IPS DF 6.9 (cell line): ENCODE results near the gene FBXO47.

ENCODE experiments used
- DNase-seq: peaks from one replicate; pipeline ENCODE4 v3.0.0-alpha.2; 2013; ENCODE audit warnings: low read depth, low spot score
- H3K27ac ChIP-seq: one replicate; pipeline ENCODE4 v1.5.1; 2013; ENCODE audit warnings: low read length, control low read depth
- H3K27me3 ChIP-seq: 2 replicates; pipeline ENCODE4 v1.6.1; 2013; ENCODE audit warnings: mild to moderate bottlenecking, low read length; ENCODE audit not compliant: control insufficient read depth, insufficient read depth
- H3K36me3 ChIP-seq: 2 replicates; pipeline ENCODE4 v1.6.1; 2013; ENCODE audit warnings: low read length; ENCODE audit not compliant: control insufficient read depth, insufficient read depth
- H3K4me1 ChIP-seq: 2 replicates; pipeline ENCODE4 v1.6.1; 2013; ENCODE audit warnings: low read length; ENCODE audit not compliant: control insufficient read depth, insufficient read depth
- H3K4me3 ChIP-seq: 2 replicates; pipeline ENCODE4 v1.5.1; 2013; ENCODE audit warnings: mild to moderate bottlenecking, low read length
- H3K9me3 ChIP-seq: 2 replicates; pipeline ENCODE4 v1.6.1; 2013; ENCODE audit warnings: low read length, inconsistent platforms; ENCODE audit not compliant: control insufficient read depth, insufficient read depth
- WGBS: extraction: QIAGEN DNeasy Blood & Tissue Kit; methylation state at CpG from one replicate; pipeline ENCODE4 v1.1.7; 2013; ENCODE audit warnings: mixed read lengths, missing lambda C conversion rate; ENCODE audit not compliant: insufficient read length, insufficient coverage; 5-methylcytosine and 5-hydroxymethylcytosine counted together

Gene FBXO47

DNA sequence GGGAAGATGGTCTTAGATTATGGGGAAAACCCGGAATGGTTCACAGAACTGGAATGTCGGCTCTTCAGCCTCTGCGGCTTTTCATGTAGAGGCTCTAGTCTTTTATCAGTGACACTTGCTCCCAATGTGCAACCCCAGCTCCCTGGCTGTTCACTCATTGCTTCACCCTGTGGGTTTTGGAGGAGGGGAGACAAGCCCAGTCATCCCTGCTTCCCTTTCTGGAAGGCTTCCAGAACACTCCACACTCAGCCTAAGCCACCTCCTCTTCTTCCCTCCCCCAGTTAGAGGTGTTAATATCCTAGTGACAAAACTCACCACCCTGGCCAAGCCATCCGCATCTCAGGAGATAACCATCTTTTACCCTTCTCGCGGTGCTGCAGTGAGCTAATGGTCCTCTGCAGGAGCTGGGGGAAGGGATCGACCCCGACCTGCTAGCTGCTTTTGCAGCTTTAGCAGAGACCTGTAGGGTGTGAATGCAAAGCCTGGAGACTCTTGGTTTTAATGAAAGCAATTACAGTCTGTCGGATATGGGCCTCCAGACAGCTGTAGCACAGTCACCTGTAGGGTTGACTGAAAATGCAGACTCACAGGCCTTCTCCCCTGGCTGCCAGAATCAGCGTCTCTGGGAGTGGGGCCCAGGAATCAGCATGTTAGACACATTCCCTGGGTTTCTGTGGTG lies 66.1 kb downstream of the FBXO47 start:
- Histone ChIP-seq H3K27me3 (no peaks in the 10 kb centered on the region), H3K36me3 (peaks cover 10% of the 10 kb centered on the region), H3K4me1 (0 out of 2 replicates have a peak, but pooled peaks cover 2% of the 10 kb centered on the region), H3K9me3 (no peaks in the 10 kb centered on the region), H3K4me3 (no peak overlapping the region), H3K27ac (no peak overlapping the region)
- DNase-seq, result no peak
- WGBS, result no CpG with 5 or more reads among the region's 10 CpGs

DNA sequence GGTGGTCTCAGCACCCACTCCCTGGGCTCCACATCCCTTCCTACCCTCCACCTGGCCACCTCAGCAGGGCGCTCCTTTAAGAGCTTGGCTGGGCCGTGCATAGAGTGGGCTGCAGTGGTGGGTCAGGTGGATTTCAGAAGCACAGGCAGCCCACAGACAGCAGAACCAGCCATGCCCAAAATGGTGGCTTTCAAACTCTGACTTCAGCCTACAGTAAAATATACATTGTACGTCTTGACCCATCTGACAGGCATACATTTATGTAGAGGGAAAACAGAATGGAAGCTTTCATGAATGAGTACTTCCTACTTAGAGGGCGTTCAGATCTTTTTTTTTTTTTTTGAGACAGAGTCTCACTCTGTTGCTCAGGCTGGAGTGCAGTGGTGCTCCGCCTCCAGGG lies 67.8 kb downstream of the FBXO47 start:
- Histone ChIP-seq H3K36me3 (peaks cover 10% of the 10 kb centered on the region), H3K9me3 (no peaks in the 10 kb centered on the region), H3K27me3 (no peaks in the 10 kb centered on the region), H3K4me3 (no peak overlapping the region), H3K27ac (no peak overlapping the region), H3K4me1 (0 out of 2 replicates have a peak, but pooled peaks cover 2% of the 10 kb centered on the region)
- WGBS, result no CpG with 5 or more reads among the region's 5 CpGs
- DNase-seq, result no peak

DNA sequence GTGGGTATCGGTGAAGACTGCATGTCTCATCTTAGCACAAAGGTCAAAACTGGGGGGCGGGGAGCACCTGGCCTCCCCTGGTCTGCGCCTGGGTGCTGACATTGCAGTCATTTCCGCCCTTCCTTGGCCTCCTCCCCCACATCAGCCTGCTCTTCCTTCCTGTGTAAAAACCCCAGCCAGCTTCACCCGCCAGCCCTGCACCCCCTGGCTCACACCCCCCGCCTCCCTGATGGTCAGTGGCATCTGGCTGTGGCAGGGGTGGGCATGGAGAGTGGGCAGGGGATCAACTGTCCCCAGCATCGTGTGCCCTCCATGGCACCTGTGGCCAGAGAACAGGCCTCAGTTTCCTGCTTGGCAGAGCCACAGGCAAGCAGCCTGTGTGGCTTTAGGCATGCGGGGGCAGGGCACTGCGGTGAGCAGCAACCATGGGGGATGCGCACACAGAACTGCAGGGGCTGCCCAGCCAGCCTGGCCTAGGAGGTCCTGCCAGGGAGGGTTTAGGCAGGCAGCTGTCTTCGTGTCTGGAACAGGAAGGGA lies 68.3 kb downstream of the FBXO47 start:
- Histone ChIP-seq H3K36me3 (peaks cover 10% of the 10 kb centered on the region), H3K27me3 (no peaks in the 10 kb centered on the region), H3K4me1 (0 out of 2 replicates have a peak, but pooled peaks cover 2% of the 10 kb centered on the region), H3K9me3 (no peaks in the 10 kb centered on the region), H3K4me3 (no peak overlapping the region), H3K27ac (no peak overlapping the region)
- no peak for DNase-seq
- WGBS, result no CpG with 5 or more reads among the region's 11 CpGs

DNA sequence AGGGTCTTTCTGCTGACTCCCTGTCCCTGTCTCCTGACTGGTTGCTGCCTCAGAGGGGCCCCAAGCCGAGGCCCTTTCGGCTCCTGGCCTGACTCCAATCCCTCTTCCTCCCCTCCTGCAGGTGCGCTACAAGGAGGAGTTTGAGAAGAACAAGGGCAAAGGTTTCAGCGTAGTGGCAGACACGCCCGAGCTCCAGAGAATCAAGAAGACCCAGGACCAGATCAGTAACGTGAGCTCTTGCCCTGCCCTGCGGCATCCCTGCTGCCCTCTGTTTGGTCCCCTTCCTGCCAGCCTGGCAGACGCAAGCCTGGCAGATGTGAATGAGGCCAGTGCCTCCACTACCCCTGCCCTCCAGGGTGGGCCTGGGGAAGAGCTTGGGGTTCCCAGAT lies 68.9 kb downstream of the FBXO47 start:
- Histone ChIP-seq H3K36me3 (peaks cover 10% of the 10 kb centered on the region), H3K4me3 (no peak overlapping the region), H3K27ac (no peak overlapping the region), H3K4me1 (0 out of 2 replicates have a peak, but pooled peaks cover 2% of the 10 kb centered on the region), H3K9me3 (no peaks in the 10 kb centered on the region), H3K27me3 (no peaks in the 10 kb centered on the region)
- DNase-seq, result no peak
- no CpG with 5 or more reads among the region's 9 CpGs for whole genome bisulfite sequencing

DNA sequence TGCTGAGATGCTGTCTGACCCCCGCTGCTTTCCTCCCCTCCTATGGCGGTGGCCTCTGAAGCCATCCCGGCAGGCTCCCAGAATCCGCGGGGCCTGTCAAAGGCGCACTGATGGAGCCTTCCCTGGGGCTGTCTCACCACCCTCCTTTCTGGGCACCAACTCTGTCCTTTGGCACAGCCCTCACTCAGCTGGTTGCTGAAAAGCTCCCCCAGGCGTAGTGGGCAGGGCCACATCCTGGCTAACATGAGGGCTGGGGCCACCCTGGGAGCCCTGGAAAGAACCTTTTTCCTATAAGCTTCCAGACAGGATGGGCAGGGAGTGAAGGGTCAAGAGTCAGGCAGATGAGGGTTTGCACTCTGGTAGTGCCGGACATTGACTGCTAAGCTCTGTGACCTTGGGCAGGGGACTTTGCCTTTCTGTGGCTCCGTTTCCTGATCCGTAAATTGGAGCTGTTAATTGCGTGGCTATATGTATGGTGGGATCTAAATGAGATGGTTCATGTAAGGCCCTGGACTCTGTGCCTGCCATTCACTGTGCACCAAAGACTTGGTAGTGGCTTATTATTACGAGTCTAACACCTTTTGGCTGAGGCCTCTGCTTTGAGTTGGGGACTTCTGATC lies 69.4 kb downstream of the FBXO47 start:
- H3K9me3 ChIP-seq, result no peaks in the 10 kb centered on the region
- no peak overlapping the region for H3K4me3 ChIP-seq
- DNase-seq, result no peak
- no CpG with 5 or more reads among the region's 12 CpGs for WGBS
- H3K36me3 ChIP-seq, result peaks cover 14% of the 10 kb centered on the region
- H3K27me3 ChIP-seq, result no peaks in the 10 kb centered on the region
- 0 out of 2 replicates have a peak, but pooled peaks cover 2% of the 10 kb centered on the region for H3K4me1 ChIP-seq
- no peak overlapping the region for H3K27ac ChIP-seq

DNA sequence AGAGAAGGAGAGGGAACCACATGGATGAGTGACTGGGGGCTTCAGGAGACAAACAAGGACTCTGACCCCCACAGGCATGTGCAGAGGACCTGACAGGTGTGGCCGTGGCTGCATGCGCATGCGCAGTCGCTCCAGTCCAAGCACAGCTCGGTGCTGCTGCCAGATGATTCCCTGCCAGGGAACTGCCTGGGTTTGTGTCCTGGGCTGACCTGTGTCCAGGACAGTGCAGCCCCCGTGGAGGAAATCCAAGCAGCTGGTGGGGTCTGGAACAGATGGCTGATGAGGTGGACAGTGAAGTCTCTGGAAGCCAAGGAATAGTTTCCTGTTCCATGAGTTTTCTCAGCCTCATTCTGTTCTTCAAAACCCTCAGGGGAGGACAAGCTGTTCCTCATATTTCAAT lies 70.0 kb downstream of the FBXO47 start:
- Histone ChIP-seq H3K4me3 (no peak overlapping the region), H3K27me3 (no peaks in the 10 kb centered on the region), H3K36me3 (peaks cover 17% of the 10 kb centered on the region), H3K27ac (no peak overlapping the region), H3K4me1 (0 out of 2 replicates have a peak, but pooled peaks cover 2% of the 10 kb centered on the region), H3K9me3 (no peaks in the 10 kb centered on the region)
- no peak for DNase-seq
- WGBS, result no CpG with 5 or more reads among the region's 6 CpGs

DNA sequence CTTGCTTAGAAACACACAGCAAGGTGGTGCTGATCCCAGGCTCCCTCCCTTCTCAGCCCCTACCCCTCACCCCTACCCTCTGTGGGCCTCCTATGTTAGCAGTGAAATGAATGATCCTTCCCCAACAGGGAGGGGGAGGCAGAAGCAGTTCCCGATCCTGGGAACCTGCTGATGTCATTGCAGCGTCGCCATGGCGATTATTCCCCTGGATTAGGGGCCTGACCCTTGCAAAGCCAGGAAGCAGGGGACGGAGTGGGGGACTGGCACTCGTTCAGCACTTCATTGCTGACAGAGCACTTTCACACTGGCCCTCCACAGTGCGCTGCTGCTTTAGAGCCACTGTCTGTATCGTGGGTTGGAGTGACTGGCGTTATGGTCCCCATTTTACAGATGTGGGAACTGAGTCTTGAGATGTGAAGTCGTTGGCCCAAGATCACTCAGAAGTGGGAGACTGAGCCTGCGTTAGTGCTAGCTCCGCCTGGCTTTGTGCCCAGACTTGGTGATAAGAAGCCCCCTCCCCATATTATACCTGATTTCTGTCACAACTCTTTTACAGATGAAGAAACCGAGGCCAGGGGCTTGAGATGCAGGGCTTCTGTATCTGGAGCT lies 70.8 kb downstream of the FBXO47 start:
- Histone ChIP-seq H3K9me3 (no peaks in the 10 kb centered on the region), H3K4me1 (0 out of 2 replicates have a peak, but pooled peaks cover 2% of the 10 kb centered on the region), H3K27me3 (no peaks in the 10 kb centered on the region), H3K4me3 (no peak overlapping the region), H3K36me3 (peaks cover 17% of the 10 kb centered on the region), H3K27ac (no peak overlapping the region)
- WGBS, result no CpG with 5 or more reads among the region's 13 CpGs
- DNase-seq, result no peak

DNA sequence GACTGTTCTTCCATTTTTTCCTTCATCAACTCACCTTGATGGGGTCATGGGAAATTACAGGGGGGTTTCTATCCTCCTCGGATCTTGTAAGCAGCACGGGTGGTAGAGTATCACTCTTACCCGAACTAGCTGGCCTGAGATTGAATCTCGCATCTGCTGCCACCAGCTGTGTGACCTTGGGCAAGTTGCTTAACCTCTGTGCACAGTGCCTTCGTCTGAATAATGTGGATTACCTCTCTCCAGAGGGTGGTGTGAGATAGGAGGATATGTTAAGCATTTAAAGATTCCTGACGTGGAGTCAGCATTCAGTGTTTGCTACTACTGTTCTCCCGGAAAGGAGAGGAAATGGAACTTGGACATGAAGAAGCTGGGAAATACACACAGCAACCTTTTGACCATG lies 72.9 kb downstream of the FBXO47 start:
- H3K36me3 ChIP-seq, result peaks cover 17% of the 10 kb centered on the region
- no peaks in the 10 kb centered on the region for H3K27me3 ChIP-seq
- H3K4me3 ChIP-seq, result no peak overlapping the region
- DNase-seq, result no peak
- WGBS, result no CpG with 5 or more reads among the region's 7 CpGs
- no peak overlapping the region for H3K27ac ChIP-seq
- H3K9me3 ChIP-seq, result no peaks in the 10 kb centered on the region
- 0 out of 2 replicates have a peak, but pooled peaks cover 2% of the 10 kb centered on the region for H3K4me1 ChIP-seq

DNA sequence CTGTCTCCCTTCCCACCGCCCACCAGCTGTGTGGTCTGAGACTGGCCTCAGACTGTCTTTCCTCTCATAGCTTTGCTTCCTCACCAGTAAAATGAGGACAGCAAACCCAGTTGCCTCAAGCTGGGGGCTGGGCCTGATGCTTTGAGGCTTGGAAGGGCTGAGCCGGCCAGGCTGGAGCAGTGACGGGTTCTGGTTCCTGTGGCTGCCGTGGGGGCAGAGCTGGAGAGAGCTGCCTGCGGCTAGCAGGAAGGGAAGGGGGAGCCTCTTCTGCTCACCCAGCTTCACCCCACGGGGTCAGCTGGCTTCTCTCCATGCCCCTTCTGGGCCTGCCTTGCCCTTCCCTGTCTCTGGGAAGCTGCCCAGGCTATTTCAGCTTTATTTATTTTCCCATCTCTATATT lies 73.6 kb downstream of the FBXO47 start:
- H3K27me3 ChIP-seq, result no peaks in the 10 kb centered on the region
- no peak for DNase-seq
- no peaks in the 10 kb centered on the region for H3K4me1 ChIP-seq
- no peaks in the 10 kb centered on the region for H3K9me3 ChIP-seq
- peaks cover 12% of the 10 kb centered on the region for H3K36me3 ChIP-seq
- no peak overlapping the region for H3K4me3 ChIP-seq
- no peak overlapping the region for H3K27ac ChIP-seq
- WGBS, result no CpG with 5 or more reads among the region's 6 CpGs

DNA sequence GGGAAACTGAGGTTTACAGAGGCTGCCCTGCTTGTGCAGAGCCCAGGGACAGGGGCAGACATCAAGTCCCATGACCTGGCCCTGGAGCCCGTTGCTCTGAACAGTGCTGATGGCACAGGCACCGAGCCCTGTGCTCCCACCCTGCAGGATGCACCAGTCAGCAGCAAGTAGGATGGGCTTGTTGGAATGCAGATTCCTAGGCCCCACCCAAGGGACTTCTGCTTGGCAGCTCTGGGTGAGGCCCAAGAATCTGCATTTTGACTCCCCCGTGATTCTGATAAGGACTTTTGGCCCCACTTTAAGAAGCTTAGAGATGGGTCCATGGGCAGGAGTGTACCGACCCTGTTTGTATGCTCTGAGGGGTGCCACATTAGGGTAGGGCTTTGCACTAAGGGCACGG lies 74.1 kb downstream of the FBXO47 start:
- DNase-seq, result no peak
- H3K27me3 ChIP-seq, result no peaks in the 10 kb centered on the region
- WGBS, result no CpG with 5 or more reads among the region's 5 CpGs
- H3K36me3 ChIP-seq, result peaks cover 7% of the 10 kb centered on the region; the same call in 1 of the 2 replicates
- H3K4me3 ChIP-seq, result no peak overlapping the region
- no peaks in the 10 kb centered on the region for H3K4me1 ChIP-seq
- no peak overlapping the region for H3K27ac ChIP-seq
- H3K9me3 ChIP-seq, result no peaks in the 10 kb centered on the region
